GM19455 (cell line): ENCODE results near the gene KPNA4.
A peak's percentile ranks its signal among the peaks of the same experiment; 100 is the strongest.
"Not testable (repeated sequence)": the region's sequence is repeated elsewhere in the genome, so short reads cannot be mapped to it uniquely, and the experiment has no call there.

Source experiments
- ATAC-seq: cut with Tn5 transposase; IDR thresholded peaks from one replicate; pipeline ENCODE4 v1.9.1; 2021; ENCODE audit not compliant: unreplicated experiment

The KPNA4 gene

GRCh38 chr3:160573955-160574525 lies 8.7 kb upstream of the KPNA4 start:
- not testable (repeated sequence) for ATAC-seq

GRCh38 chr3:160569894-160570652 lies 4.7 kb upstream of the KPNA4 start:
- no peak for ATAC-seq

GRCh38 chr3:160568989-160569388 lies 3.6 kb upstream of the KPNA4 start:
- ATAC-seq, result no peak

GRCh38 chr3:160567774-160568173 lies 2.4 kb upstream of the KPNA4 start:
- no peak for ATAC-seq

GRCh38 chr3:160566499-160566898 lies 1.1 kb upstream of the KPNA4 start:
- no peak for ATAC-seq

GRCh38 chr3:160564949-160565441 lies 376 bp downstream of the KPNA4 start:
- ATAC-seq, result peak; percentile 54

GRCh38 chr3:160564258-160564911 lies 986 bp downstream of the KPNA4 start:
- ATAC-seq, result no peak

- no peak for ATAC-seq
These were observed 2.4 kb downstream of the KPNA4 start for GRCh38 chr3:160562952-160563351.

GRCh38 chr3:160557571-160557970 lies 7.8 kb downstream of the KPNA4 start:
- no peak for ATAC-seq

GRCh38 chr3:160556141-160556540 lies 9.2 kb downstream of the KPNA4 start:
- no peak for ATAC-seq

GRCh38 chr3:160554980-160555379 lies 10.4 kb downstream of the KPNA4 start:
- no peak for ATAC-seq

- ATAC-seq, result no peak
These were observed 11.5 kb downstream of the KPNA4 start for GRCh38 chr3:160553827-160554226.

- peak; percentile 65 for ATAC-seq
These were observed 18.6 kb downstream of the KPNA4 start for GRCh38 chr3:160546727-160547126.

- no peak for ATAC-seq
These were observed 19.9 kb downstream of the KPNA4 start for GRCh38 chr3:160545504-160545871.

- ATAC-seq, result no peak
These were observed 20.4 kb downstream of the KPNA4 start for GRCh38 chr3:160544844-160545503.

GRCh38 chr3:160540551-160540950 lies 24.8 kb downstream of the KPNA4 start:
- ATAC-seq, result no peak

- ATAC-seq, result no peak
These were observed 26.5 kb downstream of the KPNA4 start for GRCh38 chr3:160538895-160539294.

- ATAC-seq, result no peak
These were observed 27.6 kb downstream of the KPNA4 start for GRCh38 chr3:160537729-160538128.

GRCh38 chr3:160532371-160532770 lies 33.0 kb downstream of the KPNA4 start:
- no peak for ATAC-seq

- no peak for ATAC-seq
These were observed 34.1 kb downstream of the KPNA4 start for GRCh38 chr3:160531311-160531710.

GRCh38 chr3:160516391-160516790 lies 49.0 kb downstream of the KPNA4 start:
- not testable (repeated sequence) for ATAC-seq

GRCh38 chr3:160501325-160501724 lies 64.0 kb downstream of the KPNA4 start:
- ATAC-seq, result no peak
